KOPT-K1 (cell line): ENCODE results near the gene ANXA9.

ENCODE experiments used
- H3K27ac ChIP-seq: fragments of 200-600 bp; sonication (generic); 2 replicates; pipeline ENCODE4 v1.5.1; 2016; ENCODE audit warnings: antibody characterized with exemption, mild to moderate bottlenecking, low read depth, low read length; ENCODE audit not compliant: poor library complexity, severe bottlenecking
- H3K36me3 ChIP-seq: fragments of 200-600 bp; sonication (generic); 2 replicates; pipeline ENCODE4 v1.5.1; 2017; ENCODE audit warnings: antibody characterized with exemption, mild to moderate bottlenecking, low read length, moderate library complexity; ENCODE audit not compliant: insufficient read depth
- H3K9me3 ChIP-seq: fragments of 200-600 bp; sonication (generic); 2 replicates; pipeline ENCODE4 v1.5.1; 2017; ENCODE audit warnings: antibody characterized with exemption, low read length, mild to moderate bottlenecking; ENCODE audit not compliant: insufficient read depth, poor library complexity, severe bottlenecking

Gene ANXA9

DNA sequence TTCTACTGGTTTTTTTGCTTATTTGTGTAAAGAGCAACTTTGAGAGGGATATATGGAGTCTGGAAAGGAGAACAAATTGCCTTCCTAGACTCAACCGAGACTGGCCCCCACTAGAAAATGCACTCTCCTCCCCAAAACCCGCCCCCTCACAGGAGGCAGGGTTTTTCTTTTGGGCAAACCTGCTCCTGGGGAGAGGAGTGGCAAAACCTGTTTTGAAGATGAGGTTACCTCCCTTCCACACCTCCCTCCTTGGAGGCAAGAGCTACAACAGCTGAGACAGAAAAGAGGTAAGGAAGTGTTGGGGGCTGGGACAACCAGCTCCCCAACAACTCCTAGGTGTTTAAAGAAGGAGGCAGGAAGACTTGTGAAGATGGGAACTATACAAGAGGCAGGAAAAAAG is 54.3 kb downstream of the ANXA9 start, which contains the start of gene BNIPL:
Gene BNIPL (plus strand): TSS at position 231 of the 400 bp plus-strand sequence. CDS start 140 bp downstream, at position 371.
- Histone ChIP-seq H3K9me3 (no peaks in the 10 kb centered on the region), H3K36me3 (peaks cover 22% of the 10 kb centered on the region; the same call in 1 of the 2 replicates), H3K27ac (no peak within 1 kb of the TSS)

- peaks cover 18% of the 10 kb centered on the region; the same call in 1 of the 2 replicates for H3K36me3 ChIP-seq
- H3K27ac ChIP-seq = no peak overlapping the region
- no peaks in the 10 kb centered on the region for H3K9me3 ChIP-seq
Measured at GRCh38 chr1:151037032-151037431, 54.9 kb downstream of the ANXA9 start.

GRCh38 chr1:151039521-151039920 is 57.4 kb downstream of the ANXA9 start:
- no peak overlapping the region for H3K27ac ChIP-seq
- peaks cover 8% of the 10 kb centered on the region; the same call in 1 of the 2 replicates for H3K36me3 ChIP-seq
- no peaks in the 10 kb centered on the region for H3K9me3 ChIP-seq

- Histone ChIP-seq H3K27ac (no peak overlapping the region), H3K9me3 (no peaks in the 10 kb centered on the region), H3K36me3 (no peaks in the 10 kb centered on the region)
Measured at GRCh38 chr1:151043163-151043562, 61.1 kb downstream of the ANXA9 start.
